Omental fat pad (tissue), 4 donors: Measurements from ENCODE around the gene KRT74. TPM values are rescaled to one million over a fixed set of nuclear protein-coding genes. Genes with fewer than 3 reads are reported as not detected.

Experiments
- ATAC-seq: fragments of 150-250 bp; one replicate; pipeline ENCODE4 v1.9.1; 2016; ENCODE audit warnings: mild to moderate bottlenecking, moderate library complexity; ENCODE audit not compliant: low FRiP score
- DNase-seq: peaks from one replicate; pipeline ENCODE4 v3.0.0-alpha.2; 2019; ENCODE audit warnings: low spot score
- CTCF ChIP-seq, 3 donors: fragments of 450-650 bp; IDR thresholded peaks; one replicate each; pipeline ENCODE4 v1.5.1; 2016 to 2017; ENCODE audit warnings: antibody characterized with exemption in 3 of 3, mild to moderate bottlenecking in 3 of 3, moderate library complexity in 2 of 3
- total RNA-seq, 4 donors: library from RNA; depleted of rRNA; stranded (reverse); fragments of >200 nt; gene quantifications; one replicate each; pipeline ENCODE4 v1.1.0, GENCODE V29; 2016

KRT74 gene
- total RNA-seq, 4 donors from 2014 or later = not detected

GRCh38 chr12:52582486-52582885 is 8.8 kb upstream of the KRT74 start:
- DNase-seq = no peak
- TF ChIP-seq CTCF (IDR thresholded peaks at IDR 0.05) = no peak
- no peak for ATAC-seq

- ATAC-seq = peak; percentile 68
- TF ChIP-seq CTCF (IDR thresholded peaks at IDR 0.05) = no peak
- no peak for DNase-seq
Observed at GRCh38 chr12:52581481-52581880, 7.8 kb upstream of the KRT74 start.

GRCh38 chr12:52581066-52581465 is 7.4 kb upstream of the KRT74 start:
- ATAC-seq = no peak
- no peak for TF ChIP-seq CTCF (IDR thresholded peaks at IDR 0.05)
- no peak for DNase-seq

- ATAC-seq (no peak), DNase-seq (no peak)
- TF ChIP-seq CTCF (IDR thresholded peaks at IDR 0.05) = no peak
Observed at GRCh38 chr12:52580496-52580895, 6.9 kb upstream of the KRT74 start.

GRCh38 chr12:52579468-52580465 is 6.1 kb upstream of the KRT74 start:
- no peak for DNase-seq
- no peak for TF ChIP-seq CTCF (IDR thresholded peaks at IDR 0.05)
- no peak for ATAC-seq

GRCh38 chr12:52578469-52578868 is 4.8 kb upstream of the KRT74 start:
- no peak for DNase-seq
- ATAC-seq = no peak

More at GRCh38 chr12:52578469-52578868, 4.8 kb upstream of the KRT74 start:
- TF ChIP-seq CTCF (IDR thresholded peaks at IDR 0.05) = no peak
